NCI-H187 (cell line): Measurements from ENCODE around the gene TRABD2B.

ENCODE experiments used
- DNase-seq, 2 experiments: peaks; one replicate each; lab custom pipeline; 2025; lab: John Stamatoyannopoulos, UW

Gene TRABD2B

DNA sequence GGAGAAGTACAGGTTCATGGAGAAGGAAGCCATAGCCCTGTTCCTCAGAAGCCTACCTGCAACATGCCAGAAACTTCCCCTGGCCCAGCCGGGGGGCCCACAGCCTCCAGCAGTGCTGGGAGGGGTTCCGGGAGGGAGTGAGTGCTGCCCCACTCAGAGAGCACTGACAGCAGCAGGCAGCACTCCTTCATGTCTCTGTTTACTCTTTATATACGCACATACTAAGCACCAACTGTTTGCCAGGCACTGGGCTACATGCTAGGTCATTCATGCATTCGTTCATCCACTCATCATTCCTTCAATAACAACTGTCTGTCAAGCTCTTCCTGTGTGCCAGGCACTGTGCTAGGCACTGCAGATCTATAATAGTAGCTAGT, 120.6 kb downstream of the TRABD2B start:
- DNase-seq, result no peak

DNA sequence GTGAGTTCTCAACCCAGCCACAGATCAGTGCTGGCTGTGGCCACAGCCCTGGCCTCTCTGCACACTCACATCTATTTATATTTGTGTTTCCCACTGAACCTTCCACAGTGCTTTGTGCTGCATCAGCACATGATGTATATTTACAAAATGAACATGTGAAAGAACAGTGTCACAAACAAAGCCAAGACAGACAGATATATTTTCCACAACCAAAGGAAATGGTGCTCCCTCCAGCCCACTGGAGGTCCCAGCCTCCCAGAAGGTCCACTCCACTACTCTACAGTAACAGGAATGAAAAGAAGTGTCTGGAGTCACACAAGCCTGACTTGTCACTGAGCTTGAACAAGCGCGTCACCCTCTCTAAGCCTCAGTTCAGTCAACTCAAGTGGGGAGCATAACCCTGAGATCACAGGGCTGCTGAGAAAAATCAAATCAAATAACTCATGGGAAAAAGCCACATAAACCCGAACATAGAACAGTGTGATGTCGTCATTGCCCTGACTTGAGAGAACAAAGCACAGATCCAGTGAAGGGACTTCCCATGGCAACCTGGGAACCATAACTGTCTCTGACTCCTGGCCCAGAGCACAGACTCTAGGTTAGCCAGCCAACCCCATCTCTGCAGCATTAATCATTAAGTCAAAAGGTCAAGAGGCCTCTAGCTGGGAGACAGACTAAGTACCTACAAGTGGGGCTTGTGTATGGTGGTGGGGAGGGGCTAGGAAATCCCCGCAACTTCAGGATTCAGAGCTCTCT, 121.2 kb downstream of the TRABD2B start:
- DNase-seq, result no peak

DNA sequence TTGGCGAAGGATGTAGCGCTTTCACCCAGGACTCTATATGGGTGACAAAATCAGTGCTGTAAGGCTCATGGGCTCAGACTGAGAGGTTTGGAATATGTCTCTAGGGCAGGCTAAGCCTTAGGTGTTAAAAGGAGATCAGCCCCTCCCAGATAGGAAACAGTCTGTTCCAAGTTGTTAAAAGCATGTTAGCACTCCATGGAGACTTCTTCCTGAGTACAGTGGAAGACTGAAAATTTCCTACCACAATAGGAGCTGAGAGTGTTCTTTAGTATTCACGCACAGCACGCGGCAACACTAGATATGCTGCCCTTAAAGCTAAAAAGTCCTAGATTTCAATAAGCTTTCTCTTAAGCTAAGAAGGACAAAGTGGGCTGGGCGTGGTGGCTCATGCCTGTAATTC, 122.1 kb downstream of the TRABD2B start:
- DNase-seq, result no peak

DNA sequence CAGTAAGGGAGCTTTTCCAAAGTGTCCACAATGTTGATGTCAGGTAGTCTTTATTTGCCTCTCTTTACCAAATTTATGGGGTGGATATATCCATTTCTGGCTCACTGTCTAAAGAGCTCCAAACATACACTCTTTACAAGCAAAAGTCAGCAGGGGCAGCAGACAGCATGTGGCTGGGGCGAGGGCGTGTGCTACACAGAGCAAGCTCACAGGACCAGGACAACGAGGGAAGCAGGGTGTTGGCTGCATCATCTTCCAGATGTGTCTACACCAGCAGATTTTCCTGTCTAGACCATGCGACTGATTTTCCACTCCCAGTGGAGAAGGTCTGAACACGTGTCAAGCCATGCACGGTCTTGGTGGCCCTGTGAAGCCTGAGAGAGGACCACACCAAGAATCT, 123.8 kb downstream of the TRABD2B start:
- DNase-seq, result no peak

DNA sequence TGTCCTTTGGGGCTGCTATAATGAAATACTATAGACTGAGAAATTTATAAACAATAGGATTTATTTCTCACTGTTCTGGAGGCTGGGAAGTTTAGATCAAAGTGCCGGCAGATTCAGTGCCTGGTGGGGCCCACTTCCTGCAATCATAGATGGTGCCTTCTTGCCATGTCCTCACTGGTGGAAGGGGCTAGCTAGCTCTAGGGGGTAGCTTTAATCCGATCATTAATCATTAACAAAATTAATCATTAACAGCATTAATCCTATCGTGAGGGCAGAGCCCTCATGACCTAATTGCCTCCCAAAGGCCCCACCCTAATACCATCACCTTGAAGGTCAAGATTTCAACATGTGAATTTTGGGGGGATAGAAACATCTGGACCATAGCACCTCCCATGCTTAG, 124.3 kb downstream of the TRABD2B start:
- DNase-seq, result no peak

DNA sequence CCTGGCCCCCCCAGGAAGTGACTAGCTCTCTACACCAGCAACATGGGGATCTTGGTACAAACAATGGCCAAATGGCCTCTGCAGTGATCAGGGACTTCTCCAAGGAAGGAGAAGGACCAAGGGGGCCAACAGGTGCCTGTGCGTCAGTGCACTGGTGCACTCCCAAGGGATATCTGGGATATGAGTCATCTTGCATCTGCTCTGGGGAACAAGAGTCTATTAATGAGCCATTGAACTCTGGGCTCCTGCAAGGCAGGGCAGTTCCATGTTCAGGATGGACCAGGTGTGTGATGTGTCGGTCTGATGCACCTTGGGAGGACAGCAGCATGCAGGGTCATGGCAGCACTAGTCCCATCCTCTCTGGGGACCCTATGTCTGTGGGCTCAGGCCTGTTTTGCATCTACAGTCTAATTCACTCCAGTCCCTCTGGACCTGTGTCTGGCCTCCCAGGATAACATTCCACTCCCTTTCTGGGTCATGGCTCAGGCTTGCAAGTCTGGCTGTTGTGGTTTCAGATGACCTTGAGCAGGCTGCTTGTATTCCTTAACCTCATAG, 125.3 kb downstream of the TRABD2B start:
- DNase-seq, result no peak

DNA sequence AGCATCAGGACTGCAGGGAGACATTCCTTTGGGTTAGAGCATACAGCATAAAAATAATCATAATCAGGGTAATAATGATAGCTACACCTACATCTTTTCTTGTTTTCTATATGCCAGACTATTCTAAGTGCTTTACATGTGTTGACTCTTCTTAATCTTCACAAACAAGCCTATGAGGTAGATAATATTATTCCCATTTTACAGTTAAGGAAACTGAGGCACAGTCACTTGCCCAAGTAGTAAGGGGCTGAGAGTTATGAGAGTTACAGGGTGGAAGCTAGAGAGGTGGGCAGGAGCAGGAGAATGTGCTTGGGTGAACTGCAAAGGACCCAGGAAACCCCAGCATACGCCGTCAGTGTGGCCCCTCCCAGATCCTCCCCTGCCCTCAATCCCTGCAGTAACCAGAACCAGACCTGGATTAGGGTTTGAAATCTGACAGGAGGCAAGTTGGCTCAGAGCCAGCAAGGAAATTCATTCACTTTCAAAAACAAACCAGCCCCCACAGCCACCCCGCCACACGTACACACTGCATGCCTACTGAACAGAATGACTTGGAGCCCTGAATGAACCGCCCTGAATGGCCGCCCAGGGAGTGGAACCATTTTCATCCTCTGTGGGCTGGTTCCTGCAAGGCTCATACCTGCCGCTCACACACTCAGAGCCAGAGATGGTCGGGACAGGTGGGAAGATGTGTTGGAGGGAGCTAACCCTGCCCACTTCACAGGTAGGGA, 126.1 kb downstream of the TRABD2B start:
- DNase-seq, result no peak

DNA sequence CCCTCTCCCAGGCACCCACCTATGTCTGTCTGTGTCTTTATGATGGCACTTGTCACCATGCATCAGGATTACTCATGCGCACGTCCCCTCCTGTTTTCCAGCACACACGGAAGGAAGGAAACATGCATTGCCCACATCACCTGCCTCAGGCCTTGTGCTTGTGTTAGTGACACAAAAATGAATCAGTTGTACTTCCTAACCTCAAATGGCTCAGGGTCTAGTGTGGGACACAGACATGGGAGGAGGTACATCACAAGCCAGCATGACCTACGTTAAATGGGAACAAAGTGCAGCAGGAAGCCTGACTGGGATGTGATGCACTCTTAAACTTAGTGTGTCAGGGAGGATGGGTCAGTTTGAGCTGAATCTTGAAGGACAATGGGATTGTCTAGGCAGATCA, 126.7 kb downstream of the TRABD2B start:
- DNase-seq, result no peak

DNA sequence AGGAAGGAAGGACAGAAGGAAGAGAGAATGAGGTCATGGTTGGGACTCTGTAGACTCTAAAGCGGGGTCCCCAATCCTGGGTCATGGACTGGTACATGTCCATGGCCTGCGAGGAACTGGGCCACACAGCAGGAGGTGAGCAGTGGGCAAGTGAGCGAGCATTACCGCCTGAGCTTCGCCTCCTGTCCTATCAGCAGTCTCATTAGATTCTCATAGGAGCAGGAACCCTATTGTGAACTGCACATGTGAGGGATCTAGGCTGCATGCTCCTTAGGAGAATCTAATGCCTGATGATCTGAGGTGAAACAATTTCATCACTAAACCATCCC, 128.9 kb downstream of the TRABD2B start:
- DNase-seq, result no peak

DNA sequence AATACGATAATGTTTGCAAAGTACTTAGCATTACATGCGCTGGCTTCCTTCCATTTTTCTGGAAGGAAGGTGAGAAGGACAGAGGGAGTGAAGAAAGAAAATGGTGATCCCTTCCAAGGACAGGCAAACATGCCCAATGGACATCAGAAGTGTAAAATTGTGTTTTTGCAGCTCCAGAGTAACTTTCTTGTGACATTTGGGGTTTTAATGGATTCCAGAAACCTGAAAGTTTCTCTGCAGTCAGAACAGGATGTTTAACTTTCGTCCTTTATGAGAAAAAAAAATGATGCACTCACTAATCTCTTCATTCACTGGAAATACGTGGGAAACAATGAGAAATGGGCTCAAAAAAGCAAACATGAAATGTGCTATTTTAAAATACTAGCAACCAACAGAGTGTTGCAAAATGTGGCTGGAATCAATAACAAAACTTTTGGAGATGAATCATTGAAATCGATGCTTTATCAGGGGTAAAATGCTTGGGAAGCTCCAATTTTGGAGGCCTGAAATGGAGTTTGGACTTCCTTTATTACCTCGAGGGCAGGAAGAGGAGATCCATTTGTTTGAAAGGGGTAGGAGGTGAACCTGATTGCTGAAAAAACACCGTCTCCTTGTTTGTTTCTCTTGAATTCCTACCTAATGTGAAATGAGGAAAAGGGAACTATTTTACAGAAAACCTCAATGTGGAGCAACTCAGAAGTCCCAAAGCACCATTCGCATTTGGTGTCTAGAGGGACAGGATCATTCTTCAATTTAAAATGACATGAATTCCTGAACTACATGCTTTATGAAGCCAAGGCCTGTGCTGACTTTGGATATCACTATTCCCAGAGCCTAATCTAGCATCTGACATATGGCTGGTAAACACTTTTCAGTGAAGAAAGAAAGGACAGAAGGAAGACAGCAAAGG, 129.5 kb downstream of the TRABD2B start:
- DNase-seq, result no peak

DNA sequence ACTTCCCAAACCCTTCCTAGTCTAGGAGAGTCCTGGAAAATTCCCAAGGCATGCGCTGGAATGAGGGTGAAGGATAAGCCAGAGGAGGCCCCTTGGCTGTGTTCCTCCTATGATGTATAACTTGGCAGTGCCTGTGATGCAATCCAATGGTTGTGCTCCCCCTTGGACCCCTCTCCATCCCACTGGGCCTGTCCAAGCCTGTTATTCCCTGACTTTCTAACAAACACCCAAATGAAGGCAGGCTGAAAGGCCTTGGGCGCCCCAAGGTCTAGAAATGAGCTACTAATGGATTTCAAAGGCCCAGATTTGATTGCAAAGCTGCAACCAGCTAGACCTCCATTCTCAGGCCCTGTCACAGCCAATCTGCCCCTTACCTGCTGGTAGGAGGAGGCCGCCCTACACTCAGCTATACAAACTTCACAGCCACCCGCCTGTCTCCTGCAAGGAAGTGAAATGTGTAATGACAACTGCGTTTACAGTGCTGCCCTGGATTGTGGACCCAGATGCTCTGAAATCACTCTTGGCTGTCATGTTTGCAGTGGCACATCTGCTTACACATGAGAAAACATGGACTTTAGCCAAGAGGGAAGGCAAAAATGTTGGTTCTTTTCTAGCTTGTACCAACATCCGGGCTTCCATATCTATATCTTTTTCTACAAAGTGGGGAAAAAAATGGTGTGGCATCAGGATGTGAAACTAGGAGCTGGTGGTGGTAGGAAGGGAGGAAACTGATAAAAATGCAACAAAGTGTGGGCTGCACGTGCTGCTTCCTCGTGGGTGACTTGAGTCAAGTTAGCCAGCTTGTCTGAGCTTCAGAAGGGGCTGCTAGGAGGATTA, 130.4 kb downstream of the TRABD2B start:
- no peak for DNase-seq

DNA sequence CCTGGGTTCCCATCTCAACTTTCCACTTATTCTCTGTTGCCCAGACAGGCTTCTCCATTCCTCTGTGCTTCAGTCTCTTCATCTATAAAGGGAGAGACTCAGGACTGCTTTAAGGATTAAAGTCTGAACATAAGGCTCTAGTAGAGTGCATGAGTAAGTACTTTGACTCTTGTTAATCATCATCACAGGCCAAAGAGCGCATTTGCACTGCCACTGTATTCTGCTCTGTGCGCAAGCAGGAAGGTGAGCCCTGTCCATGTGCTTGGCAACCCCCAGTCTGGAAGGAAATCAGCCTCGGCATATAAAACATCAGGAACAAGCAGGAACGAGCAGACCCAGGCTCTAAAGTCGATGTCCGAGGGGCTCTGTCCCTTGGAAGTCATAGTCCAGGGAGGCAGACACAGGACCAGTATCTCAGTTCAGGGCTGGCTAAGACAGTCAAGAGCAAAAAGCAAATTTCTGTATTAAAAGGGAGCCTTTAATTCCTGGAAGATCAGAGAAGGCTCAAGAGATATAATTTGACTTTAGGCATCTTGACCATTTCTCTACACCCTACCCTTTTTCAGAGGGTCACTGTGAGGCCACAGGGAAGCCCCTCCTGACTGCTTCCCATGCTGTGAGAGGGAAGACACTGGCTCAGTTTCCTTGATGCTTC, 131.2 kb downstream of the TRABD2B start:
- no peak for DNase-seq

DNA sequence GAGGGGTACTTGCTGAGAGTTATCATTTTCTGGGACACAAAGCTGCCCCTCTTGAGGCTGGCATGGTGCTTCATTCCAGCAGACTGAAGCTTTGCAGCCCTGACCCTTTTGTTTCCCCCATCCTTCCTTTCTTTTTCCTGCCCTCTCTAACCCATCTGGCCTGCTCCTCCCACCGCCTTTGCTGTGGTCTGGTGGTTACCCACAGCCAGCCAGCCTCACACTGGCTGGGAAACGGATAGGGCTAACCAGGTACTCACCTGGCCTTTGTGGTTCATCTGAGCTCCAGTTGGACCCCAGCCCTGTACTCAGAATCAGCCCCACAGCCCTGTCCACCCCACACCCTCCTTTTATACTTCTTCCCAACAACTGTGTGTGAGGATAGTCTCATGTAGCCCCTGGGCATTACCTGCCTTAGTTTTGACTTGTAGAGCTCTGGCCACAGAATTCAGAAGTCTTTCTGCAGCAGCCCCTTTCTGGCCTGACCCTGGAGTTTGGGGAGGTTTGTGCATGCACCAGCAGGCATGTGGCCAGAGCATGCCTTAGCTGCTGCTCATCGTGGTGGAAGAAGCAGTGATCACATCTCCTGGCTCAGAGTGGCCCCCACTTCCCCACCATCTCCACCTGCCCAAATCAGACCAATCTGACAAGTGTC, 138.0 kb downstream of the TRABD2B start:
- DNase-seq, result no peak

DNA sequence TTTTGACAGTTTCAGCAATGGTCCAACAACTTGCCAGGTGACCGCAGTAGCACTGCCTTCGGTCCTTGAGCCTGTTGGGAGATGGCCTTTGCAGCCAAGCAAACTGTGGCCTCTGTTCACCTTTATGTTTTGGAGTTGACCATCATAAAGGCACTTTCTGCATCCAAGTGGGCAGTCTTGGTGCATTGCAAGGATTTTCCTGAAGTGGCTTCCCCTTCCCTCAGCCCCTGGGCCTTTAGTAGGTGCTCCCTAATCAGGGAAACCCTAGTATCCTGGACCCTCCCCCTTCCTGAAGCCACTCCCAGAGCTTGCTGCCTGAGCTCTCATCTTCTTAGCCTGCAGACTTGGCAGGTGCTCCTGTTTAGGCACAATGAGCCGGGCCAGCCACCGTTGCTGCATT, 140.2 kb downstream of the TRABD2B start:
- no peak for DNase-seq

DNA sequence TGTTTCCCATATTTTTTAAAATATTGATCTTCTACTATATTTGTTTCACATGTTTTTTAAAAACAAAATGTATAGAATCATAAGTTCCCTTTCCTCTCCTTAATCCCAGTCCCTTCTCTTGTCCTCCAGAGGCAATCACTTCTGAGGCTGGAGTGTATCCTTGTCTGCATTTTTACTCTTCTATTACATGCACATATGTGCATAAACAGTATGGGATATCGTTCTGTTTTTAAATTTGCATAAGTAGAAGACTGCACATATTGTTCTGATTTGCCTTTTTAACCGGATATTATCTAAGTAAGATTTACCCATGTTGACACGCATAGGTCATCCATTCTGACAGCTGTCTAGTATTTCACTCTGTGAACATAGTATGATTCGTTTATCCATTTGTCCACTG, 142.0 kb downstream of the TRABD2B start:
- DNase-seq, result no peak

DNA sequence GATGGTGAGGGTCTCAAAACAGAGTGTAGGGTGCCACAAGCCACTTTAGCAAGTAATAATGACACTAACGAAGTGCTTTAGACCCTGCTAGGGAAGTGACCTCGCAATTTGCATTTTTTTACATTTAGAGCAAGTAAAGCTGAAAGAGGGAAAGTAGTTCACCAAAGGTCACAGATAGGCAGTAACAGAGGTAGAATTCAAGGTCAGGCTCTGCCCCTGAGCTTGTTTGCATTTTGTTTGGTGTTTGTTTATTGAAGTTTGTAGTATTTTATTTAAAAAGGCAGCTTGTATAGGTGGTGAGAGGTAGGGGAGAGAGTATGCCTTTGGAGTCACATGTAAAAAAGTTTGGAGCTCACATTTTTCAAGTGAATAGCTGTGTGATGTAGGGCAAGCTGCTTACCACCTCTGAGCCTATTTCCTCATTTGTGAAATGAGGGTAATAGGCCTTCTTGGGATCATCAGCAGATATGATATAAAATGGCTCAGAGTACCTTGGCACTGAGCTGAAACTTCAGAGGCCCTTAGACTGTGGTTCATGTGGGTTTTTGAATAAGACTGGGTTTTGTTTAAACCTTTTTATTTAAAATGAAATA, 142.5 kb downstream of the TRABD2B start:
- no peak for DNase-seq

DNA sequence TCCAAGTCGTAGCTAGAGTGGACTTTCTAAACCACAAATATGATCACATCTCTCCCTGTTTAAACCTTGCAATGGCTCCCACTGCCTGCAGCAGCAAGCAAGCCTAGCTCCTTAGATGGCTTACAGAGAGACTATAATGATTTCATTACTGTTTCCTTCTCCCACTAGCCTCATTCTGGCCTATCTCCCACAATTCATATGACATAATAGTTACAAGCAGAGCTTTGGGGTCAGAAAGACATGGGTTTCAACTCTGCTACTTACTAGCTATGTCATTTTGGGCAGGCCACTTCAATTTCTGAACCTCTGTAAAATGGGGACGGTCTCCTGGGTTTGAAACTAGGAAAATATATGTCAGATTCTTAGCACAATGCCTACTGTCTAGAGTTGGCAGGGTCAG, 143.3 kb downstream of the TRABD2B start:
- DNase-seq, result no peak

DNA sequence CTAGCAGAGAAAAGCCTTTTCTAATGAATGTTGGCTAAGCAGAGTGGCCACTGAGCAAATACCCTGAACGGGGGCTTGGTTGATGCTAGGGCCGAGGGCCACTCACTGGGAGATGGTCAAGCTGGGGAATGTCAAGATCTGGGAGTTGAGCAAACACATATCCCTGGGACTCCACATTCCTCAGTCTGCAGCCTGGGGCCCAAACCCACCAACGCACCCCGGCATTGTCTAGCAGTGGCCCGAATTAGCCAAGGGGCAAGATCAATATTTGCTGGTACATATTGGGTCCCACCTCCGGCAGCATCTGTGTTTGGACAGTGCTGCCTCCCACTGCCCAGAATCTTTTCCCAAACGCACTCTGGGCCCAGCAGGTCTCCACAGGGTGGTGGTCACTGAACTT, 144.1 kb downstream of the TRABD2B start:
- no peak for DNase-seq

DNA sequence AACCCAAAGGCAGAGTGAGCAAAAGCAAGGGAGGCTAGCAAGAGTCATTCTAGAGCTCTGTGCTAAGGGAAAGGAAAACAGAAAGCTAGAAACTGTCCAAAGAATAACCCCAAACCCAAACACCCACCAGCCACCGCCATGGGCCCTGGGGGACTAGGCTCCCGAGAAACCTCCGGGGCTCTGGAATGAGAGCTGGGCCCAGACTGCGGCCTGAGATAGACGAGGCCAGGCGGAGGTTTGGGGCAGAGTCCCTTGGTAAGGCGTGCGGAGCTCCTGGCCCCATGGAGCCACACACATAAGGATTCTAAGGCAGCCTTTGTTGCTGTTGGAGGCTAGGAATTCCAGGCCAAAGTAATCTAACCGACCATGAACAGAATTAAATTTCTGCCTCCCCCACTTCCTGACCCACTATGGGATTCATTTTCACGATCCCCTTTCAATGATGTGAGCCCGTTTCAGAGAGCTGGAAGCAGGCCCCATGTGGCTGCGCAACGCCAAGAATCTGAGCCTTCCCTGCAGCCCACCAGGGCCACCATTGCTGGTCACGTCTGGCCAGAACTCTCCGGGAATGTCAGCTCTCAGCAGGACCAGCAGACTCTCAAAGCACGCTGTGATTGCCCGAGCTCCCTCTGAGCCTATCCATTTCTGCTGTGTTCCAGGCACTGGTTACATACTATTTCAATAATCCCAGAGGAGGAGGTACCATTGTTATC, 145.0 kb downstream of the TRABD2B start:
- DNase-seq, result no peak

DNA sequence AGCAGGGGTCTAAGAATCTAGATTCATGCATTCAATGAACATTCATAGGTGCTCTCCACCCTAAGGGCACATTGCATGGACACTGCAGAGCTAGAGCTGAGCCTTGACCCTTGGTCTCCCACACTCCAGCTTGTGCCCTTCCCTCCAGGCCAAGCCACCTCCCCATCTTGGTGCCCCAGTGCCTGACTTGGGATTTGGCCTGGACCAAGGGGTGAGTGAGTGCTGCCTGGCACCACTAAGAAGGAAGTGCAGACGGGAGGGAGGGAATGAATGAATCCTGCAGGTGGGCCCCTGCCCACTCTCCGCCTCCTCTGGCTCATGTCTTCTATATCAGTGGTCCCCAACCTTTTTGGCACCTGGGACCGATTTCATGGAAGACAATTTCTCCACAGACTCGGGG, 146.7 kb downstream of the TRABD2B start:
- no peak for DNase-seq
